Skeletal muscle tissue (tissue), 4 donors: ENCODE results near the gene ATG4B. TPM values are rescaled to one million over a fixed set of nuclear protein-coding genes. Genes with fewer than 3 reads are reported as not detected.
"Not testable (repeated sequence)": the region's sequence is repeated elsewhere in the genome, so short reads cannot be mapped to it uniquely, and the experiment has no call there.

ENCODE experiments used
- H3K27ac ChIP-seq: one replicate; pipeline ENCODE4 v1.7.0; 2013; ENCODE audit warnings: mild to moderate bottlenecking, low read depth, low read length, inconsistent platforms
- H3K27me3 ChIP-seq, 3 donors: one replicate each; pipeline ENCODE4 v1.7.0; 2013; ENCODE audit warnings: low read length in 3 of 3; ENCODE audit not compliant: control insufficient read depth in 3 of 3, insufficient read depth in 3 of 3
- H3K36me3 ChIP-seq, 3 donors: one replicate each; pipeline ENCODE4 v1.7.0; 2013; ENCODE audit warnings: low read length in 3 of 3; ENCODE audit not compliant: control insufficient read depth in 3 of 3, insufficient read depth in 3 of 3
- H3K4me1 ChIP-seq, 3 donors: one replicate each; pipeline ENCODE4 v1.7.0; 2013; ENCODE audit warnings: low read length in 3 of 3, mild to moderate bottlenecking in 3 of 3; ENCODE audit not compliant: control insufficient read depth in 3 of 3, insufficient read depth in 3 of 3
- H3K4me3 ChIP-seq, 3 donors: one replicate each; pipeline ENCODE4 v1.7.0; 2013; ENCODE audit warnings: low read length in 3 of 3
- H3K9ac ChIP-seq, 3 donors: one replicate each; pipeline ENCODE4 v1.7.0; 2013; ENCODE audit warnings: low read length in 3 of 3, mild to moderate bottlenecking in 3 of 3, moderate library complexity in 2 of 3, low read depth in 1 of 3
- H3K9me3 ChIP-seq, 3 donors: one replicate each; pipeline ENCODE4 v1.7.0; 2013; ENCODE audit warnings: low read length in 3 of 3; ENCODE audit not compliant: control insufficient read depth in 3 of 3
- total RNA-seq: library from RNA; depleted of rRNA; stranded (reverse); fragments of >200 nt; gene quantifications from one replicate; pipeline ENCODE4 v1.2.3, GENCODE V29; 2014
- donor health status: Osteomylitis.

Gene ATG4B
- 29.2 TPM for total RNA-seq

- H3K27ac ChIP-seq: peak within 1 kb of the TSS; percentile 99
- peaks cover 24 to 40% (median 35%) of the 10 kb centered on the region in 3 donors for H3K4me1 ChIP-seq
- H3K27me3 ChIP-seq: no peaks in the 10 kb centered on the region
- H3K36me3 ChIP-seq: peaks cover 19 to 32% (median 21%) of the 10 kb centered on the region in 3 donors
- H3K9me3 ChIP-seq: no peaks in the 10 kb centered on the region
- peak within 1 kb of the TSS; percentile 72 to 97 (median 97) for H3K4me3 ChIP-seq
- H3K9ac ChIP-seq: peak within 1 kb of the TSS; percentile 98 to 99 (median 98)
These were observed at the start of gene ATG4B, which contains the start of gene THAP4 for GRCh38 chr2:241637018-241637794. Gene ATG4B, plus strand, starts transcription at chr2:241637693. Its CDS starts 22 bp downstream, at chr2:241637715. Gene THAP4, minus strand, starts transcription at chr2:241637158. Its CDS starts 141 bp downstream, at chr2:241637017.

- Histone ChIP-seq H3K9me3 (peaks cover 2 to 13% (median 3%) of the 10 kb centered on the region in 3 donors), H3K36me3 (peaks cover 8 to 27% (median 17%) of the 10 kb centered on the region in 3 donors)
- H3K27me3 ChIP-seq, H3K27ac ChIP-seq, H3K4me3 ChIP-seq, H3K4me1 ChIP-seq, H3K9ac ChIP-seq: not testable (repeated sequence)
These were observed 47.6 kb upstream of the ATG4B start for GRCh38 chr2:241589863-241590262.

- H3K36me3 ChIP-seq: peaks cover 4 to 24% (median 14%) of the 10 kb centered on the region in 3 donors
- not testable (repeated sequence) for H3K27ac ChIP-seq, H3K4me1 ChIP-seq, H3K27me3 ChIP-seq, H3K4me3 ChIP-seq, H3K9ac ChIP-seq
- peaks cover 0 to 13% (median 3%) of the 10 kb centered on the region in 3 donors for H3K9me3 ChIP-seq
These were observed 46.7 kb upstream of the ATG4B start for GRCh38 chr2:241590496-241591455.

- peaks cover 4 to 24% (median 12%) of the 10 kb centered on the region in 3 donors for H3K36me3 ChIP-seq
- H3K4me3 ChIP-seq: no peak overlapping the region
These were observed 45.2 kb upstream of the ATG4B start for GRCh38 chr2:241592126-241592845.

GRCh38 chr2:241593271-241593670 lies 44.2 kb upstream of the ATG4B start:
- peaks cover 0 to 5% (median 3%) of the 10 kb centered on the region in 3 donors for H3K4me1 ChIP-seq
- peaks cover 4 to 22% (median 14%) of the 10 kb centered on the region in 3 donors for H3K36me3 ChIP-seq
- H3K4me3 ChIP-seq: no peak overlapping the region
- no peak overlapping the region for H3K27ac ChIP-seq
- H3K9ac ChIP-seq: no peak overlapping the region
- H3K27me3 ChIP-seq: no peaks in the 10 kb centered on the region
- no peaks in the 10 kb centered on the region for H3K9me3 ChIP-seq

More at GRCh38 chr2:241592126-241592845, 45.2 kb upstream of the ATG4B start:
- Histone ChIP-seq H3K9me3 (peaks cover 0 to 2% (median 0%) of the 10 kb centered on the region in 3 donors), H3K4me1 (no peaks in the 10 kb centered on the region), H3K9ac (no peak overlapping the region), H3K27me3 (no peaks in the 10 kb centered on the region), H3K27ac (no peak overlapping the region)

GRCh38 chr2:241595600-241596140 lies 41.8 kb upstream of the ATG4B start:
- no peaks in the 10 kb centered on the region for H3K9me3 ChIP-seq
- peaks cover 0 to 5% (median 3%) of the 10 kb centered on the region in 3 donors for H3K4me1 ChIP-seq
- H3K27me3 ChIP-seq: no peaks in the 10 kb centered on the region
- H3K4me3 ChIP-seq: no peak overlapping the region
- no peak overlapping the region for H3K27ac ChIP-seq
- H3K36me3 ChIP-seq: peaks cover 7 to 31% (median 14%) of the 10 kb centered on the region in 3 donors
- H3K9ac ChIP-seq: no peak overlapping the region

- H3K27me3 ChIP-seq: no peaks in the 10 kb centered on the region
- H3K27ac ChIP-seq: no peak overlapping the region
- no peaks in the 10 kb centered on the region for H3K9me3 ChIP-seq
- peaks cover 13 to 45% (median 23%) of the 10 kb centered on the region in 3 donors for H3K36me3 ChIP-seq
- H3K9ac ChIP-seq: no peak overlapping the region
- peaks cover 0 to 5% (median 3%) of the 10 kb centered on the region in 3 donors for H3K4me1 ChIP-seq
- no peak overlapping the region for H3K4me3 ChIP-seq
These were observed 39.9 kb upstream of the ATG4B start for GRCh38 chr2:241597561-241597960.

GRCh38 chr2:241598061-241598460 lies 39.4 kb upstream of the ATG4B start:
- no peak overlapping the region for H3K27ac ChIP-seq
- peaks cover 0 to 5% (median 3%) of the 10 kb centered on the region in 3 donors for H3K4me1 ChIP-seq
- no peak overlapping the region for H3K9ac ChIP-seq
- no peaks in the 10 kb centered on the region for H3K9me3 ChIP-seq
- peaks cover 17 to 49% (median 27%) of the 10 kb centered on the region in 3 donors for H3K36me3 ChIP-seq
- H3K4me3 ChIP-seq: no peak overlapping the region
- no peaks in the 10 kb centered on the region for H3K27me3 ChIP-seq

GRCh38 chr2:241598487-241598886 lies 39.0 kb upstream of the ATG4B start:
- Histone ChIP-seq H3K27me3 (no peaks in the 10 kb centered on the region), H3K4me3 (no peak overlapping the region), H3K4me1 (peaks cover 0 to 5% (median 3%) of the 10 kb centered on the region in 3 donors), H3K36me3 (peaks cover 19 to 44% (median 27%) of the 10 kb centered on the region in 3 donors), H3K9ac (no peak overlapping the region), H3K9me3 (no peaks in the 10 kb centered on the region), H3K27ac (no peak overlapping the region)
